Left renal cortex interstitium (tissue), 4 donors: Measurements from ENCODE around the gene MYL2. TPM values are rescaled to one million over a fixed set of nuclear protein-coding genes. Genes with fewer than 3 reads are reported as not detected.

Source experiments
- DNase-seq, 4 donors: peaks; one replicate each; pipeline ENCODE4 v3.0.0-alpha.2; 2013; ENCODE audit warnings: low read depth in 4 of 4, low spot score in 2 of 4, missing footprints in 1 of 4
- polyA plus RNA-seq, 4 donors: library from polyadenylated mRNA; unstranded; fragments of 120-200 nt; gene quantifications; one replicate each; pipeline ENCODE4 v1.2.1, GENCODE V29; 2013; ENCODE audit not compliant: insufficient read length in 4 of 4

The MYL2 gene
- polyA plus RNA-seq, 4 donors = not detected

GRCh38 chr12:110930348-110931314 is 10.3 kb upstream of the MYL2 start:
- DNase-seq = no peak

- no peak for DNase-seq
Observed at GRCh38 chr12:110929818-110930217, 9.4 kb upstream of the MYL2 start.

- no peak for DNase-seq
Observed at GRCh38 chr12:110928700-110929099, 8.3 kb upstream of the MYL2 start.

- no peak for DNase-seq
Observed at GRCh38 chr12:110927546-110927945, 7.2 kb upstream of the MYL2 start.

GRCh38 chr12:110923692-110924334 is 3.4 kb upstream of the MYL2 start:
- no peak for DNase-seq

GRCh38 chr12:110923192-110923591 is 2.8 kb upstream of the MYL2 start:
- DNase-seq = no peak

- no peak for DNase-seq
Observed at GRCh38 chr12:110922652-110923051, 2.3 kb upstream of the MYL2 start.

- DNase-seq = no peak
Observed at GRCh38 chr12:110921262-110921661, 883 bp upstream of the MYL2 start.

- DNase-seq = no peak
Observed at GRCh38 chr12:110919720-110920119, 659 bp downstream of the MYL2 start.

- no peak for DNase-seq
Observed at GRCh38 chr12:110917961-110918360, 2.4 kb downstream of the MYL2 start.

GRCh38 chr12:110917467-110917866 is 2.9 kb downstream of the MYL2 start:
- DNase-seq = no peak

GRCh38 chr12:110916295-110916875 is 4.0 kb downstream of the MYL2 start:
- DNase-seq = no peak

GRCh38 chr12:110913119-110914056 is 7.0 kb downstream of the MYL2 start:
- DNase-seq = no peak

GRCh38 chr12:110912263-110912662 is 8.1 kb downstream of the MYL2 start:
- no peak for DNase-seq

GRCh38 chr12:110908377-110909152 is 11.8 kb downstream of the MYL2 start:
- no peak for DNase-seq

GRCh38 chr12:110907583-110907982 is 12.8 kb downstream of the MYL2 start:
- no peak for DNase-seq

GRCh38 chr12:110906985-110907384 is 13.4 kb downstream of the MYL2 start:
- no peak for DNase-seq

- DNase-seq = no peak
Observed at GRCh38 chr12:110906516-110906915, 13.9 kb downstream of the MYL2 start.

- DNase-seq = no peak
Observed at GRCh38 chr12:110906083-110906482, 14.3 kb downstream of the MYL2 start.

GRCh38 chr12:110903511-110903910 is 16.9 kb downstream of the MYL2 start:
- no peak for DNase-seq
